H9 (cell line): ENCODE measurements around the gene YRDC. TPM values are rescaled to one million over a fixed set of nuclear protein-coding genes. Genes with fewer than 3 reads are reported as not detected.

Source experiments
- DNase-seq: peaks from one replicate; pipeline ENCODE4 v3.0.0-alpha.2; 2017
- H2AFZ ChIP-seq: one replicate; pipeline ENCODE4 v1.6.1; 2013; ENCODE audit warnings: mild to moderate bottlenecking, low read length, control low read depth, moderate library complexity
- H2AK5ac ChIP-seq: 2 replicates; pipeline ENCODE4 v1.6.1; 2013; ENCODE audit warnings: low read length, control low read depth, mixed read lengths; ENCODE audit not compliant: insufficient read length
- H2BK120ac ChIP-seq: one replicate; pipeline ENCODE4 v1.6.1; 2013; ENCODE audit warnings: low read depth, mild to moderate bottlenecking, low read length, control low read depth, inconsistent platforms; ENCODE audit not compliant: poor library complexity, severe bottlenecking
- H2BK12ac ChIP-seq: 2 replicates; pipeline ENCODE4 v1.6.1; 2013; ENCODE audit warnings: low read length, control low read depth, mixed read lengths, low read depth; ENCODE audit not compliant: insufficient read length
- H2BK15ac ChIP-seq: 2 replicates; pipeline ENCODE4 v1.6.1; 2013; ENCODE audit warnings: low read depth, low read length, control low read depth
- H2BK20ac ChIP-seq: one replicate; pipeline ENCODE4 v1.6.1; 2013; ENCODE audit warnings: low read depth, mild to moderate bottlenecking, low read length, control low read depth, inconsistent platforms; ENCODE audit not compliant: poor library complexity, severe bottlenecking
- H2BK5ac ChIP-seq: 2 replicates; pipeline ENCODE4 v1.6.1; 2013; ENCODE audit warnings: low read length, control low read depth, mixed read lengths; ENCODE audit not compliant: insufficient read length
- H3K14ac ChIP-seq: 2 replicates; pipeline ENCODE4 v1.6.1; 2013; ENCODE audit warnings: low read length, control low read depth; ENCODE audit not compliant: insufficient read depth
- H3K18ac ChIP-seq: 2 replicates; pipeline ENCODE4 v1.6.1; 2013; ENCODE audit warnings: low read depth, mild to moderate bottlenecking, mixed read lengths, low read length, control low read depth; ENCODE audit not compliant: insufficient read length
- H3K23ac ChIP-seq: 2 replicates; pipeline ENCODE4 v1.6.1; 2013; ENCODE audit warnings: low read length, control low read depth, mixed read lengths, low read depth; ENCODE audit not compliant: insufficient read length
- H3K23me2 ChIP-seq: 2 replicates; pipeline ENCODE4 v1.6.1; 2013; ENCODE audit warnings: low read depth, mild to moderate bottlenecking, mixed read lengths, low read length, control low read depth; ENCODE audit not compliant: insufficient read length, poor library complexity, severe bottlenecking
- H3K27ac ChIP-seq: 2 replicates; pipeline ENCODE4 v1.5.1; 2013; ENCODE audit warnings: low read length, control low read depth, mixed read lengths, low read depth; ENCODE audit not compliant: insufficient read length
- H3K27me3 ChIP-seq: 2 replicates; pipeline ENCODE4 v1.6.1; 2013; ENCODE audit warnings: low read length, control low read depth, inconsistent platforms; ENCODE audit not compliant: insufficient read depth
- H3K4ac ChIP-seq: 2 replicates; pipeline ENCODE4 v1.6.1; 2013; ENCODE audit warnings: low read depth, mild to moderate bottlenecking, control low read depth, inconsistent platforms, low read length, moderate library complexity
- H3K4me1 ChIP-seq: 2 replicates; pipeline ENCODE4 v1.6.1; 2013; ENCODE audit warnings: low read length, control low read depth, inconsistent platforms; ENCODE audit not compliant: insufficient read depth
- H3K4me2 ChIP-seq: 2 replicates; pipeline ENCODE4 v1.6.1; 2013; ENCODE audit warnings: low read length, control low read depth, mixed read lengths; ENCODE audit not compliant: insufficient read length, insufficient read depth
- H3K56ac ChIP-seq: 2 replicates; pipeline ENCODE4 v1.6.1; 2013; ENCODE audit warnings: low read depth, mild to moderate bottlenecking, mixed read lengths, low read length, control low read depth; ENCODE audit not compliant: insufficient read length
- H3K79me1 ChIP-seq: 2 replicates; pipeline ENCODE4 v1.6.1; 2013; ENCODE audit warnings: low read depth, mild to moderate bottlenecking, moderate library complexity, low read length, control low read depth, inconsistent platforms; ENCODE audit not compliant: insufficient read depth, poor library complexity, severe bottlenecking
- H3K79me2 ChIP-seq: 2 replicates; pipeline ENCODE4 v1.6.1; 2013; ENCODE audit warnings: low read length, control low read depth, inconsistent platforms; ENCODE audit not compliant: insufficient read depth
- H3K9ac ChIP-seq: 2 replicates; pipeline ENCODE4 v1.6.1; 2013; ENCODE audit warnings: low read length, control low read depth, mixed read lengths; ENCODE audit not compliant: insufficient read length; ENCODE audit errors: extremely low read depth
- H3K9me3 ChIP-seq: one replicate; pipeline ENCODE4 v1.6.1; 2013; ENCODE audit warnings: low read depth, low read length, inconsistent platforms; ENCODE audit not compliant: control insufficient read depth
- H3T11ph ChIP-seq: one replicate; pipeline ENCODE4 v1.6.1; 2013; ENCODE audit warnings: mild to moderate bottlenecking, low read length, control low read depth, inconsistent platforms
- H4K20me1 ChIP-seq: one replicate; pipeline ENCODE4 v1.6.1; 2013; ENCODE audit not compliant: control insufficient read depth, insufficient read length, insufficient read depth
- H4K5ac ChIP-seq: 2 replicates; pipeline ENCODE4 v1.6.1; 2013; ENCODE audit warnings: low read depth, mild to moderate bottlenecking, mixed read lengths, low read length, control low read depth; ENCODE audit not compliant: insufficient read length
- H4K8ac ChIP-seq: replicated peaks from 2 replicates; pipeline ENCODE4 v1.6.1; 2013; ENCODE audit warnings: low read length, control low read depth, mixed read lengths, low read depth; ENCODE audit not compliant: insufficient read length
- H4K91ac ChIP-seq: 2 replicates; pipeline ENCODE4 v1.6.1; 2013; ENCODE audit warnings: low read depth, mild to moderate bottlenecking, moderate library complexity, mixed read lengths, low read length, control low read depth; ENCODE audit not compliant: insufficient read length
- H3K27ac Mint-ChIP-seq, 3 experiments: 2 replicates in 2 of 3; 3 replicates in 1 of 3; pipeline ENCODE4 v1.8.0; 2020 to 2021; ENCODE audit warnings: mixed read lengths in 3 of 3, mild to moderate bottlenecking in 1 of 3, moderate library complexity in 1 of 3
- H3K27me3 Mint-ChIP-seq: 2 replicates; pipeline ENCODE4 v1.8.0; 2021; ENCODE audit warnings: low read depth, mild to moderate bottlenecking, moderate library complexity, mixed read lengths
- H3K36me3 Mint-ChIP-seq, 3 experiments: 2 replicates in 2 of 3; 3 replicates in 1 of 3; pipeline ENCODE4 v1.8.0; 2020 to 2021; ENCODE audit warnings: low read depth in 3 of 3, mixed read lengths in 3 of 3; ENCODE audit not compliant: insufficient read depth in 1 of 3
- H3K4me1 Mint-ChIP-seq, 2 experiments: 2 replicates each; pipeline ENCODE4 v1.8.0; 2020; ENCODE audit warnings: mixed read lengths in 2 of 2
- H3K4me3 Mint-ChIP-seq, 2 experiments: 2 replicates in 1 of 2; 3 replicates in 1 of 2; pipeline ENCODE4 v1.8.0; 2020 to 2021; ENCODE audit warnings: mild to moderate bottlenecking in 2 of 2, mixed read lengths in 2 of 2, moderate library complexity in 1 of 2
- H3K9me3 Mint-ChIP-seq, 2 experiments: 2 replicates in 1 of 2; 3 replicates in 1 of 2; pipeline ENCODE4 v1.8.0; 2020; ENCODE audit warnings: mild to moderate bottlenecking in 2 of 2, mixed read lengths in 2 of 2, moderate library complexity in 1 of 2
- CTCF ChIP-seq: fragments of 200-600 bp; sonication (generic); conservative IDR thresholded peaks from 3 replicates; pipeline ENCODE4 v1.8.0; 2021; ENCODE audit warnings: antibody characterized with exemption, mild to moderate bottlenecking
- WGBS: extraction: QIAGEN DNeasy Blood & Tissue Kit; methylation state at CpG from one replicate; pipeline ENCODE4 v1.1.7; 2013; ENCODE audit warnings: missing lambda C conversion rate, low lambda C conversion rate, mixed read lengths; ENCODE audit not compliant: insufficient read length; ENCODE audit errors: extremely low coverage; 5-methylcytosine and 5-hydroxymethylcytosine counted together
- total RNA-seq: library from RNA; stranded (reverse); gene quantifications from 2 replicates; pipeline ENCODE4 v1.2.1, GENCODE V29; 2021

YRDC gene
- total RNA-seq, 1 experiment from 2014 or later: 28.0 TPM

- Histone ChIP-seq H2BK12ac (no peak overlapping the region), H4K5ac (no peak overlapping the region), H3K27me3 (peaks cover 2% of the 10 kb centered on the region), H3K4me2 (no peak overlapping the region), H3K9me3 (no peaks in the 10 kb centered on the region), H4K8ac (no peak overlapping the region), H2AFZ (no peak overlapping the region), H3K4me1 (no peaks in the 10 kb centered on the region), H2BK20ac (no peak overlapping the region), H4K20me1 (no peaks in the 10 kb centered on the region), H3K18ac (no peak overlapping the region), H3K27ac (no peak overlapping the region), H2AK5ac (no peak overlapping the region), H4K91ac (no peak overlapping the region), H3K23me2 (no peaks in the 10 kb centered on the region), H3K79me2 (no peaks in the 10 kb centered on the region), H3K79me1 (no peaks in the 10 kb centered on the region), H2BK15ac (no peak overlapping the region), H3K4ac (no peak overlapping the region), H3T11ph (no peak overlapping the region), H3K9ac (no peak overlapping the region), H2BK120ac (no peak overlapping the region), H3K56ac (no peak overlapping the region), H2BK5ac (no peak overlapping the region), H3K23ac (no peak overlapping the region), H3K14ac (no peak overlapping the region)
- Mint-ChIP-seq H3K9me3 (peaks cover 5 to 6% of the 10 kb centered on the region in 2 experiments), H3K36me3 (no peaks in the 10 kb centered on the region), H3K4me3 (no peak overlapping the region), H3K4me1 (no peaks in the 10 kb centered on the region), H3K27me3 (peaks cover 40% of the 10 kb centered on the region), H3K27ac (no peak overlapping the region)
- no CpG with 5 or more reads among the region's 3 CpGs for WGBS
- DNase-seq: no peak
- TF ChIP-seq CTCF: no peak
These were observed 29.4 kb downstream of the YRDC start for GRCh38 chr1:37778654-37779053.
